IMR-90 (cell line): Measurements from ENCODE around the gene SCGB1A1. TPM values are rescaled to one million over a fixed set of nuclear protein-coding genes. Genes with fewer than 3 reads are reported as not detected.
"Not testable (repeated sequence)": the region's sequence is repeated elsewhere in the genome, so short reads cannot be mapped to it uniquely, and the experiment has no call there.

Experiments used
- ATAC-seq: fragments of 200-7000 bp; cut with Tn5 transposase; 2 replicates; pipeline ENCODE4 v1.9.1; 2020; ENCODE audit warnings: low read depth, mild to moderate bottlenecking, moderate library complexity
- BruUV-seq: library from RNA; stranded (reverse); fragments of 400-500 nt; replicated peaks from 2 replicates; lab custom pipeline; 2021; lab: Mats Ljungman, UMichigan
- CTCF ChIA-PET: fragments of 300-600 bp; formaldehyde crosslinking; extraction: SDS; loops from one replicate; lab custom pipeline; 2021; ENCODE audit warnings: antibody characterized with exemption; lab: Yijun Ruan, JAX
- POLR2A ChIA-PET: fragments of 300-600 bp; sonication (Branson Sonifier 250); formaldehyde crosslinking; loops from one replicate; lab custom pipeline; 2022; ENCODE audit warnings: antibody characterized with exemption; ENCODE audit not compliant: unreplicated experiment; lab: Charles Lee
- DNase-seq: peaks from one replicate; pipeline ENCODE4 v3.0.0; 2013
- H2AFZ ChIP-seq: replicated peaks from 2 replicates; pipeline ENCODE3; 2013; ENCODE audit warnings: low read length, mild to moderate bottlenecking; ENCODE audit not compliant: poor library complexity
- H2AK5ac ChIP-seq: 2 replicates; pipeline ENCODE4 v1.6.1; 2013; ENCODE audit warnings: low read depth, low read length, inconsistent platforms
- H2AK9ac ChIP-seq: replicated peaks from 2 replicates; pipeline ENCODE3; 2013; ENCODE audit warnings: mild to moderate bottlenecking, low read depth, low read length, moderate library complexity; ENCODE audit not compliant: poor library complexity
- H2BK120ac ChIP-seq: 2 replicates; pipeline ENCODE4 v1.6.1; 2013; ENCODE audit warnings: low read depth, low read length, inconsistent platforms
- H2BK15ac ChIP-seq: 3 replicates; pipeline ENCODE4 v1.6.1; 2013; ENCODE audit warnings: low read depth, low read length, inconsistent platforms
- H2BK20ac ChIP-seq: 2 replicates; pipeline ENCODE4 v1.6.1; 2013; ENCODE audit warnings: low read depth, mild to moderate bottlenecking, inconsistent platforms, low read length, moderate library complexity
- H2BK5ac ChIP-seq: 2 replicates; pipeline ENCODE4 v1.6.1; 2013; ENCODE audit warnings: mild to moderate bottlenecking, low read depth, low read length, inconsistent platforms; ENCODE audit not compliant: poor library complexity, severe bottlenecking
- H3K14ac ChIP-seq: replicated peaks from 2 replicates; pipeline ENCODE4 v1.6.1; 2013; ENCODE audit warnings: low read depth, low read length, inconsistent platforms
- H3K18ac ChIP-seq: 2 replicates; pipeline ENCODE4 v1.6.1; 2013; ENCODE audit warnings: low read depth, low read length, control low read depth
- H3K23ac ChIP-seq: 2 replicates; pipeline ENCODE4 v1.6.1; 2013; ENCODE audit warnings: low read depth, low read length, inconsistent platforms
- H3K27ac ChIP-seq: 2 replicates; pipeline ENCODE4 v1.5.1; 2013; ENCODE audit warnings: mild to moderate bottlenecking, control low read depth, low read length; ENCODE audit not compliant: insufficient read depth
- H3K27me3 ChIP-seq: 2 replicates; pipeline ENCODE4 v1.6.1; 2013; ENCODE audit warnings: low read length; ENCODE audit not compliant: control insufficient read depth, insufficient read depth
- H3K36me3 ChIP-seq: 2 replicates; pipeline ENCODE4 v1.6.1; 2013; ENCODE audit warnings: low read length, mixed read lengths; ENCODE audit not compliant: control insufficient read depth, insufficient read depth
- H3K4ac ChIP-seq: 2 replicates; pipeline ENCODE4 v1.6.1; 2013; ENCODE audit warnings: low read depth, low read length, inconsistent platforms
- H3K4me1 ChIP-seq: 2 replicates; pipeline ENCODE4 v1.6.1; 2013; ENCODE audit warnings: low read length, mixed read lengths; ENCODE audit not compliant: control insufficient read depth, insufficient read depth
- H3K4me2 ChIP-seq: 2 replicates; pipeline ENCODE4 v1.6.1; 2013; ENCODE audit warnings: low read depth, mild to moderate bottlenecking, control low read depth, low read length, moderate library complexity
- H3K4me3 ChIP-seq: 2 replicates; pipeline ENCODE4 v1.5.1; 2013; ENCODE audit warnings: low read depth, mild to moderate bottlenecking, control low read depth, low read length, moderate library complexity; ENCODE audit not compliant: insufficient read depth
- H3K56ac ChIP-seq: 2 replicates; pipeline ENCODE4 v1.6.1; 2013; ENCODE audit warnings: low read length, inconsistent platforms; ENCODE audit not compliant: insufficient read depth; ENCODE audit errors: extremely low read depth
- H3K79me1 ChIP-seq, 2 experiments: 2 replicates each; pipeline ENCODE4 v1.6.1; 2013; ENCODE audit warnings: low read length in 2 of 2, inconsistent platforms in 1 of 2, low read depth in 1 of 2
- H3K9ac ChIP-seq: 2 replicates; pipeline ENCODE4 v1.6.1; 2013; ENCODE audit warnings: low read depth, low read length, control low read depth
- H3K9me1 ChIP-seq: 2 replicates; pipeline ENCODE4 v1.6.1; 2013; ENCODE audit warnings: low read length, inconsistent platforms; ENCODE audit not compliant: insufficient read depth
- H3K9me3 ChIP-seq: 2 replicates; pipeline ENCODE4 v1.6.1; 2013; ENCODE audit warnings: low read length; ENCODE audit not compliant: control insufficient read depth, insufficient read depth
- H4K20me1 ChIP-seq: 2 replicates; pipeline ENCODE4 v1.6.1; 2013; ENCODE audit warnings: low read length, inconsistent platforms; ENCODE audit not compliant: insufficient read depth
- H4K5ac ChIP-seq: 2 replicates; pipeline ENCODE4 v1.6.1; 2013; ENCODE audit warnings: mild to moderate bottlenecking, low read depth, low read length, control low read depth
- H4K8ac ChIP-seq, 2 experiments: 2 replicates each; pipeline ENCODE4 v1.6.1; 2013; ENCODE audit warnings: low read depth in 2 of 2, low read length in 2 of 2, control low read depth in 1 of 2, inconsistent platforms in 1 of 2
- H4K91ac ChIP-seq: 2 replicates; pipeline ENCODE4 v1.6.1; 2013; ENCODE audit warnings: low read depth, low read length, inconsistent platforms; ENCODE audit not compliant: insufficient read depth
- WGBS, 2 experiments: methylation state at CpG; one replicate each; pipeline versions ENCODE4 v1.1.5 to v1.1.7; 2013; ENCODE audit warnings: missing lambda C conversion rate in 2 of 2; ENCODE audit not compliant: insufficient read length in 1 of 2; ENCODE audit errors: extremely low coverage in 2 of 2; 5-methylcytosine and 5-hydroxymethylcytosine counted together
- dilution Hi-C: fragments of 300-500 bp; cut with HindIII; formaldehyde crosslinking; loops from one replicate; pipeline ENCODE4 v1.14.3; 2018; ENCODE audit warnings: low sequenced_read_pairs; ENCODE audit not compliant: unreplicated experiment
- in situ Hi-C: fragments of 300-500 bp; cut with MboI; formaldehyde crosslinking; loops from 3 replicates; pipeline ENCODE4 v1.14.3; 2019; ENCODE audit warnings: low sequenced_read_pairs, inconsistent platforms, mixed read lengths
- intact Hi-C: fragments of 100-400 bp; cut with micrococcal nuclease; formaldehyde crosslinking; loops from 2 replicates; pipeline ENCODE4 v1.10.0; 2022
- polyA plus RNA-seq, 3 experiments: library from polyadenylated mRNA; depleted of rRNA; stranded (reverse); fragments of >200 nt; gene quantifications; 2 replicates each; pipeline ENCODE4 v1.2.3, GENCODE V29; 2012; ENCODE audit warnings: low replicate concordance in 1 of 3
- total RNA-seq: library from RNA; depleted of rRNA; stranded (reverse); fragments of >200 nt; gene quantifications from 2 replicates; pipeline ENCODE4 v1.2.3, GENCODE V29; 2012

The SCGB1A1 gene
- total and polyA plus RNA-seq, 2 of the 4 experiments (the other 2 are of a cell fraction), result not detected

DNA sequence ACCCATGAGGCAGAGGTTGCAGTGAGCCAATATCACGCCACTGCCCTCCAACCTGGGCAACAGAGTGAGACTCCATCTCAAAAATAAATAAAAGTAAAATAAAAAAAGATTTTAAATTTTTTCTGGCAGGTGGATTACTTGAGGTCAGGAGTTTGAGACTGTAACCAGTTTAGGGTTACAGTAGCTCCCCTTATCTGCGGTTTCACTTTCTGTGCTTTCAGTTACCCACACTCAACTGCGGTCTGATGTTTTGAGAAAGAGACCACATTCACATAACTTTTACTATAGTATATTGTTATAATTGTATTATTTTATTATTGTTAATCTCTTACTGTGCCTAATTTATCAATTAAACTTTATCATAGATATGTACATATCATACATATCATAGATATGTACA, 32.8 kb upstream of the SCGB1A1 start:
- H2BK120ac ChIP-seq, H2BK20ac ChIP-seq, H3K4me2 ChIP-seq, ATAC-seq, H3K27ac ChIP-seq, H3K18ac ChIP-seq, DNase-seq, H4K5ac ChIP-seq, H3K79me1 ChIP-seq, H3K56ac ChIP-seq, H3K9ac ChIP-seq, dilution Hi-C loops, H3K23ac ChIP-seq, H2BK5ac ChIP-seq, H3K4me1 ChIP-seq, H2BK15ac ChIP-seq, H4K91ac ChIP-seq, H3K36me3 ChIP-seq, H3K9me3 ChIP-seq, H4K8ac ChIP-seq, CTCF ChIA-PET, POLR2A ChIA-PET, H3K4ac ChIP-seq, intact Hi-C loops, H2AK9ac ChIP-seq, H4K20me1 ChIP-seq, H3K14ac ChIP-seq, H3K9me1 ChIP-seq, H2AFZ ChIP-seq, BruUV-seq, H3K4me3 ChIP-seq, H2AK5ac ChIP-seq: not testable (repeated sequence)
- peaks cover 13% of the 10 kb centered on the region for H3K27me3 ChIP-seq
- in situ Hi-C loops, result loop anchor here (25.0 kb wide), 1 partner anchor 476 kb away; no protein-coding TSS in a partner anchor
- WGBS, 2 experiments, result no CpG with 5 or more reads among the region's 3 CpGs
